Measurements from ENCODE around the gene MAP7. TPM values are rescaled to one million over a fixed set of nuclear protein-coding genes. Genes with fewer than 3 reads are reported as not detected.
"Not testable (repeated sequence)": the region's sequence is repeated elsewhere in the genome, so short reads cannot be mapped to it uniquely, and the experiment has no call there.

Gene MAP7
- total and polyA plus RNA-seq, 2 experiments from 2014 or later, result 0.76 to 0.79 TPM

GRCh38 chr6:136494710-136495109, 55.5 kb downstream of the MAP7 start:
- Histone ChIP-seq H3K9me2 (ENCODE audit: insufficient read depth) (no peaks in the 10 kb centered on the region), H3K4me2 (ENCODE audit: unreplicated experiment) (no peak overlapping the region), H3K4me3 (no peak overlapping the region), H2AFZ (no peak overlapping the region), H4K20me1 (ENCODE audit: insufficient read depth) (no peaks in the 10 kb centered on the region), H3K9me3 (ENCODE audit: low read depth) (no peaks in the 10 kb centered on the region), H3K36me3 (ENCODE audit: low read depth) (no peaks in the 10 kb centered on the region), H3K79me2 (ENCODE audit: insufficient read depth) (no peaks in the 10 kb centered on the region), H3F3A (ENCODE audit: insufficient read depth) (no peaks in the 10 kb centered on the region), H3K9ac (no peak overlapping the region), H3K4me1 (ENCODE audit: insufficient read depth) (no peaks in the 10 kb centered on the region), H3K27ac (no peak overlapping the region), H3K27me3 (replicated peaks; ENCODE audit: insufficient read depth) (no peaks in the 10 kb centered on the region)
- TF ChIP-seq EZH2 (IDR thresholded peaks at IDR 0.05; ENCODE audit: insufficient read depth, poor library complexity, severe bottlenecking), result no peak
- TF ChIP-seq EZH2phosphoT487 (IDR thresholded peaks at IDR 0.05; ENCODE audit: insufficient read depth, low read depth), result no peak
- in situ Hi-C loops (cut with MboI), result no loop called here
- DNase-seq, result no peak
- 78 to 90% methylated on average over 1 of the region's 1 CpG for WGBS, 2 experiments (ENCODE audit: low coverage in 1 of 2, low lambda C conversion rate in 2 of 2, missing lambda C conversion rate in 2 of 2)

DNA sequence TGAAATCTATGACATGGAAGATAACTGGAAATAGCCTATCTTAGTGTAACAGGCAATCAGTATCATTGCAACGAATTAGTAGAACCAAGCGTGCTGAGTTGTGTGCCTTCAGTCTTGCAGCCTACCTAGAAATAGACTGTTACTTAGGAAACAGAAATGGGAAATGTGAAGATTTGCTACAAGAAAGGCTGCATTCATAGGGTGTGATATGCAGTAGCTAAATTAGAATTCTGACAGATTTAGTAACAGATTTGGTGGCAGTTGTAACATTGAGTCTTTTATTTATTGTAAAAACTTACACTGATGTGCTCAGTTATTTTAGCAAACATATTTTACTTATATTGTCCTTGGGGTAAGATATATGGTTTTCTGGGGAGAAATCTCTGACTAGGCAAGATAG, 56.2 kb downstream of the MAP7 start:
- TF ChIP-seq EZH2 (IDR thresholded peaks at IDR 0.05; ENCODE audit: insufficient read depth, poor library complexity, severe bottlenecking) (no peak), EZH2phosphoT487 (IDR thresholded peaks at IDR 0.05; ENCODE audit: insufficient read depth, low read depth) (no peak)
- no peaks in the 10 kb centered on the region for H3K27me3 ChIP-seq (replicated peaks; ENCODE audit: insufficient read depth)
- H3K36me3 ChIP-seq (ENCODE audit: low read depth), result no peaks in the 10 kb centered on the region
- no peak overlapping the region for H3K27ac ChIP-seq
- no peak overlapping the region for H3K4me2 ChIP-seq (ENCODE audit: unreplicated experiment)
- H3K79me2 ChIP-seq (ENCODE audit: insufficient read depth), result no peaks in the 10 kb centered on the region
- DNase-seq, result no peak
- H3K4me3 ChIP-seq, result no peak overlapping the region
- H3K9ac ChIP-seq, result no peak overlapping the region
- WGBS, 2 experiments (ENCODE audit: low coverage in 1 of 2, low lambda C conversion rate in 2 of 2, missing lambda C conversion rate in 2 of 2), result 92 to 96% methylated on average over 2 of the region's 2 CpGs
- no peak overlapping the region for H2AFZ ChIP-seq
- H3K4me1 ChIP-seq (ENCODE audit: insufficient read depth), result 0 out of 2 replicates have a peak, but pooled peaks cover 1% of the 10 kb centered on the region
- H3F3A ChIP-seq (ENCODE audit: insufficient read depth), result no peaks in the 10 kb centered on the region
- H3K9me2 ChIP-seq (ENCODE audit: insufficient read depth), result no peaks in the 10 kb centered on the region
- no peaks in the 10 kb centered on the region for H3K9me3 ChIP-seq (ENCODE audit: low read depth)
- in situ Hi-C loops (cut with MboI), result no loop called here
- no peaks in the 10 kb centered on the region for H4K20me1 ChIP-seq (ENCODE audit: insufficient read depth)

GRCh38 chr6:136492409-136492808, 57.8 kb downstream of the MAP7 start:
- Histone ChIP-seq H3K79me2 (ENCODE audit: insufficient read depth) (no peaks in the 10 kb centered on the region), H4K20me1 (ENCODE audit: insufficient read depth) (no peaks in the 10 kb centered on the region), H3K27ac (no peak overlapping the region), H3K27me3 (replicated peaks; ENCODE audit: insufficient read depth) (no peaks in the 10 kb centered on the region), H3K4me3 (no peak overlapping the region), H3K9me2 (ENCODE audit: insufficient read depth) (no peaks in the 10 kb centered on the region), H3K9me3 (ENCODE audit: low read depth) (no peaks in the 10 kb centered on the region), H3K4me2 (ENCODE audit: unreplicated experiment) (no peak overlapping the region), H2AFZ (no peak overlapping the region), H3K9ac (no peak overlapping the region), H3K36me3 (ENCODE audit: low read depth) (no peaks in the 10 kb centered on the region), H3K4me1 (ENCODE audit: insufficient read depth) (0 out of 2 replicates have a peak, but pooled peaks cover 14% of the 10 kb centered on the region), H3F3A (ENCODE audit: insufficient read depth) (no peaks in the 10 kb centered on the region)
- no peak for DNase-seq
- TF ChIP-seq EZH2 (IDR thresholded peaks at IDR 0.05; ENCODE audit: insufficient read depth, poor library complexity, severe bottlenecking) (no peak), EZH2phosphoT487 (IDR thresholded peaks at IDR 0.05; ENCODE audit: insufficient read depth, low read depth) (no peak)
- WGBS, 2 experiments (ENCODE audit: low coverage in 1 of 2, low lambda C conversion rate in 2 of 2, missing lambda C conversion rate in 2 of 2), result 63 to 71% methylated on average over 1 of the region's 1 CpG
- in situ Hi-C loops (cut with MboI), result no loop called here

DNA sequence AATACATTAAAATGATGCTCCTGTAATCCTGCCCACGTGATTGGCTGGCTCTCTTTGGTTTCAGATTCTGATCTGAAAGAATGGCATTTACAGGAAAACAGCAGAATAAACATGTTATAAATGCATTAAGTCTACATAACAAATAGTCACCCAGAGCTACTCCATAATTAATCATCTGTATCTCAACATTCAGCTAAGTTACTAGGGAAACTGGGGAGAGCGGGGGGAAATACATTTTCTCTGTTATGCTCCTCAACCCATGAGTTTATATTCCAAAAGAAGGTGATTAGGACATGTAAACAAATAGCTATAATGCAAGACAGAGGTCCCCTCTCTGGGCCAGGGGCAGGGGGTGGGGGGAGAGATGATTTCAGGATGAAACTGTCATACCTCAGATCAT, 58.5 kb downstream of the MAP7 start:
- H3F3A ChIP-seq (ENCODE audit: insufficient read depth), result no peaks in the 10 kb centered on the region
- H3K9me3 ChIP-seq (ENCODE audit: low read depth), result no peaks in the 10 kb centered on the region
- H2AFZ ChIP-seq, result no peak overlapping the region
- no peak overlapping the region for H3K4me2 ChIP-seq (ENCODE audit: unreplicated experiment)
- DNase-seq, result no peak
- H3K4me1 ChIP-seq (ENCODE audit: insufficient read depth), result 0 out of 2 replicates have a peak, but pooled peaks cover 21% of the 10 kb centered on the region
- H3K36me3 ChIP-seq (ENCODE audit: low read depth), result no peaks in the 10 kb centered on the region
- no peaks in the 10 kb centered on the region for H4K20me1 ChIP-seq (ENCODE audit: insufficient read depth)
- no peaks in the 10 kb centered on the region for H3K27me3 ChIP-seq (replicated peaks; ENCODE audit: insufficient read depth)
- no peaks in the 10 kb centered on the region for H3K79me2 ChIP-seq (ENCODE audit: insufficient read depth)
- H3K9ac ChIP-seq, result no peak overlapping the region
- no peaks in the 10 kb centered on the region for H3K9me2 ChIP-seq (ENCODE audit: insufficient read depth)
- no peak overlapping the region for H3K4me3 ChIP-seq
- 87 to 92% methylated on average over 2 of the region's 2 CpGs for WGBS, 2 experiments (ENCODE audit: low coverage in 1 of 2, low lambda C conversion rate in 2 of 2, missing lambda C conversion rate in 2 of 2)
- no peak overlapping the region for H3K27ac ChIP-seq
- no peak for TF ChIP-seq EZH2 (IDR thresholded peaks at IDR 0.05; ENCODE audit: insufficient read depth, poor library complexity, severe bottlenecking)
- TF ChIP-seq EZH2phosphoT487 (IDR thresholded peaks at IDR 0.05; ENCODE audit: insufficient read depth, low read depth), result no peak
- in situ Hi-C loops (cut with MboI), result no loop called here

GRCh38 chr6:136491251-136491650, 59.0 kb downstream of the MAP7 start:
- in situ Hi-C loops (cut with MboI), result no loop called here
- DNase-seq, result no peak
- Histone ChIP-seq H3K4me1 (ENCODE audit: insufficient read depth) (0 out of 2 replicates have a peak, but pooled peaks cover 21% of the 10 kb centered on the region), H2AFZ (no peak overlapping the region), H3F3A (ENCODE audit: insufficient read depth) (no peaks in the 10 kb centered on the region), H4K20me1 (ENCODE audit: insufficient read depth) (no peaks in the 10 kb centered on the region), H3K9me2 (ENCODE audit: insufficient read depth) (no peaks in the 10 kb centered on the region), H3K79me2 (ENCODE audit: insufficient read depth) (no peaks in the 10 kb centered on the region), H3K9me3 (ENCODE audit: low read depth) (no peaks in the 10 kb centered on the region), H3K4me3 (no peak overlapping the region), H3K27me3 (replicated peaks; ENCODE audit: insufficient read depth) (no peaks in the 10 kb centered on the region), H3K4me2 (ENCODE audit: unreplicated experiment) (no peak overlapping the region), H3K27ac (no peak overlapping the region), H3K36me3 (ENCODE audit: low read depth) (no peaks in the 10 kb centered on the region), H3K9ac (no peak overlapping the region)
- 10 to 23% methylated on average over 2 of the region's 2 CpGs for WGBS, 2 experiments (ENCODE audit: low coverage in 1 of 2, low lambda C conversion rate in 2 of 2, missing lambda C conversion rate in 2 of 2)
- TF ChIP-seq EZH2phosphoT487 (IDR thresholded peaks at IDR 0.05; ENCODE audit: insufficient read depth, low read depth) (no peak), EZH2 (IDR thresholded peaks at IDR 0.05; ENCODE audit: insufficient read depth, poor library complexity, severe bottlenecking) (no peak)

DNA sequence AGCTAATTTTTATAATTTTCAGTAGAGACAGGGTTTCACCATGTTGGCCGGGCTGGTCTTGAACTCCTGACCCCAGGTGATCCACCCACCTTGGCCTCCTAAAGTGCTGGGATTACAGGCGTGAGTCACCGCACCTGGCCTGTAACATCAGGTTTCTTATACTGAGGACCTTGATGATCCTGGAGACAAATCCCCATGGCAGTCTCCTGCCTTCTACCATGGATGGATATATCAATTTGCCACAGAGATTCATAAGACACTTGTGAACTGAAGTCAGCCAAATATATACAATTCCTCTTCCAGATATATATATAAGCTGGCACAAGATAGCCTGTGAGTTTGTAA, 60.6 kb downstream of the MAP7 start:
- H3K4me3 ChIP-seq; H3K9me2 ChIP-seq (ENCODE audit: insufficient read depth); in situ Hi-C loops (cut with MboI); H3K4me2 ChIP-seq (ENCODE audit: unreplicated experiment); H2AFZ ChIP-seq; H3K27me3 ChIP-seq (replicated peaks; ENCODE audit: insufficient read depth); H3K27ac ChIP-seq; H3K9me3 ChIP-seq (ENCODE audit: low read depth); H3F3A ChIP-seq (ENCODE audit: insufficient read depth); DNase-seq; H3K36me3 ChIP-seq (ENCODE audit: low read depth); H3K79me2 ChIP-seq (ENCODE audit: insufficient read depth); H3K9ac ChIP-seq; H4K20me1 ChIP-seq (ENCODE audit: insufficient read depth): not testable (repeated sequence)
- WGBS, 2 experiments (ENCODE audit: low coverage in 1 of 2, low lambda C conversion rate in 2 of 2, missing lambda C conversion rate in 2 of 2), result 96 to 97% methylated on average over 3 of the region's 3 CpGs
- H3K4me1 ChIP-seq (ENCODE audit: insufficient read depth), result 0 out of 2 replicates have a peak, but pooled peaks cover 21% of the 10 kb centered on the region

Data from GM23248 (cell line).